ENCODE measurements around the gene QSOX2. TPM values are rescaled to one million over a fixed set of nuclear protein-coding genes. Genes with fewer than 3 reads are reported as not detected.

The QSOX2 gene
- total and polyA plus RNA-seq, 2 experiments from 2014 or later: 9.2 to 29.2 TPM

- TF ChIP-seq CTCF (conservative IDR thresholded peaks at IDR 0.05; ENCODE audit: low read depth in 2 of 2): no peak
Observed at GRCh38 chr9:136171801-136172411, 73.7 kb downstream of the QSOX2 start (continued).

GRCh38 chr9:136171009-136171800 lies 74.4 kb downstream of the QSOX2 start:
- Mint-ChIP-seq H3K4me3 (peak overlapping the region; percentile 28; the same call in 1 of the 3 replicates), H3K27me3 (ENCODE audit: insufficient read depth, low read depth, poor library complexity) (peaks cover 8% of the 10 kb centered on the region), H3K4me1 (peaks cover 30% of the 10 kb centered on the region), H3K36me3 (ENCODE audit: low read depth) (no peaks in the 10 kb centered on the region; the same call in 2 of the 3 replicates), H3K9me3 (peaks cover 2% of the 10 kb centered on the region; the same call in 1 of the 3 replicates), H3K27ac (peak overlapping the region; percentile 93)
- peak overlapping the region; percentile 74; the same call in 1 of the 2 replicates for H3K27ac ChIP-seq (ENCODE audit: low read depth)
- no peaks in the 10 kb centered on the region for H3K27me3 ChIP-seq (ENCODE audit: insufficient read depth)
- no peaks in the 10 kb centered on the region for H3K9me2 ChIP-seq (ENCODE audit: insufficient read depth)
- no peak overlapping the region for H2AFZ ChIP-seq
- H3K4me2 ChIP-seq: peak overlapping the region; percentile 71
- no peaks in the 10 kb centered on the region for H3K36me3 ChIP-seq (ENCODE audit: insufficient read depth)
- no peak overlapping the region for H3K4me3 ChIP-seq
- ATAC-seq (peak; percentile 83), DNase-seq (ENCODE audit: low spot score) (peak; percentile 87)
- peaks cover 7% of the 10 kb centered on the region; the same call in 1 of the 2 replicates for H3K4me1 ChIP-seq (ENCODE audit: insufficient read depth)
- no peaks in the 10 kb centered on the region for H3K79me2 ChIP-seq (replicated peaks; ENCODE audit: insufficient read depth)
- H4K20me1 ChIP-seq (replicated peaks; ENCODE audit: insufficient read depth): no peaks in the 10 kb centered on the region
- 0 out of 2 replicates have a peak, but pooled peaks cover 3% of the 10 kb centered on the region for H3F3A ChIP-seq (replicated peaks; ENCODE audit: low read depth)
- TF ChIP-seq JUNB (IDR thresholded peaks at IDR 0.05; ENCODE audit: unreplicated experiment) (no peak), EZH2phosphoT487 (IDR thresholded peaks at IDR 0.05; ENCODE audit: unreplicated experiment) (no peak), ETS1 (IDR thresholded peaks at IDR 0.05) (no peak), ZNF462 (CRISPR knock-in tag; IDR thresholded peaks at IDR 0.05) (no peak), REST (IDR thresholded peaks at IDR 0.05; ENCODE audit: unreplicated experiment) (no peak), EZH2 (IDR thresholded peaks at IDR 0.05; ENCODE audit: low read depth, unreplicated experiment) (no peak), ZNF331 (CRISPR knock-in tag; IDR thresholded peaks at IDR 0.05; ENCODE audit: low read depth) (no peak), ZNF114 (CRISPR knock-in tag; IDR thresholded peaks at IDR 0.05) (no peak), NANOG (IDR thresholded peaks at IDR 0.05; ENCODE audit: borderline replicate concordance) (no peak)
